OCI-LY7 (cell line): ENCODE measurements around the gene NBEA. TPM values are rescaled to one million over a fixed set of nuclear protein-coding genes. Genes with fewer than 3 reads are reported as not detected.

Experiments used
- BruUV-seq: library from RNA; stranded (reverse); fragments of 400-500 nt; replicated peaks from 2 replicates; lab custom pipeline; 2021; lab: Mats Ljungman, UMichigan
- CTCF ChIA-PET: fragments of 300-600 bp; sonication (Branson Sonifier 250); formaldehyde crosslinking; loops from one replicate; lab custom pipeline; 2022; ENCODE audit warnings: antibody characterized with exemption; ENCODE audit not compliant: unreplicated experiment; lab: Charles Lee
- POLR2A ChIA-PET: fragments of 300-600 bp; sonication (Branson Sonifier 250); formaldehyde crosslinking; loops from one replicate; lab custom pipeline; 2022; ENCODE audit warnings: antibody characterized with exemption; lab: Charles Lee
- DNase-seq: peaks from one replicate; pipeline ENCODE4 v3.0.0-alpha.2; 2015; ENCODE audit warnings: low spot score
- H2AFZ ChIP-seq: fragments of 200-600 bp; sonication (generic), shearing (Covaris generic); 2 replicates; pipeline ENCODE4 v1.6.1; 2014; ENCODE audit warnings: mild to moderate bottlenecking, antibody characterized with exemption, low read length, moderate library complexity
- H3K27ac ChIP-seq: fragments of 200-600 bp; sonication (generic); 2 replicates; pipeline ENCODE4 v1.5.1; 2014; ENCODE audit warnings: mixed run types, low read depth, mild to moderate bottlenecking, moderate library complexity, low read length, inconsistent platforms; ENCODE audit not compliant: poor library complexity, severe bottlenecking
- H3K36me3 ChIP-seq: fragments of 200-600 bp; sonication (generic); 2 replicates; pipeline ENCODE4 v1.6.1; 2014; ENCODE audit warnings: mild to moderate bottlenecking, antibody characterized with exemption, low read length, moderate library complexity, mixed read lengths; ENCODE audit not compliant: insufficient read depth
- H3K4me1 ChIP-seq: fragments of 200-600 bp; sonication (generic); 2 replicates; pipeline ENCODE4 v1.5.1; 2014; ENCODE audit warnings: mild to moderate bottlenecking, low read length; ENCODE audit not compliant: insufficient read depth, poor library complexity, severe bottlenecking
- H3K4me2 ChIP-seq: fragments of 200-600 bp; sonication (generic); 2 replicates; pipeline ENCODE4 v1.6.1; 2014; ENCODE audit warnings: mild to moderate bottlenecking, low read length
- H3K4me3 ChIP-seq: fragments of 200-600 bp; sonication (generic); 2 replicates; pipeline ENCODE4 v1.5.1; 2014; ENCODE audit warnings: mild to moderate bottlenecking, low read depth, low read length; ENCODE audit not compliant: poor library complexity, severe bottlenecking
- H3K79me2 ChIP-seq: fragments of 200-600 bp; sonication (generic); 2 replicates; pipeline ENCODE4 v1.6.1; 2016; ENCODE audit warnings: low read depth, mild to moderate bottlenecking, low read length, moderate library complexity, mixed read lengths; ENCODE audit not compliant: insufficient read depth
- H3K9me2 ChIP-seq: fragments of 200-600 bp; sonication (generic); 2 replicates; pipeline ENCODE4 v1.6.1; 2016; ENCODE audit warnings: mild to moderate bottlenecking, low read length, mixed read lengths; ENCODE audit not compliant: insufficient read depth
- H3K9me3 ChIP-seq: fragments of 200-600 bp; sonication (generic); 2 replicates; pipeline ENCODE4 v1.6.1; 2014; ENCODE audit warnings: mild to moderate bottlenecking, mixed run types, low read length, mixed read lengths
- H4K20me1 ChIP-seq: fragments of 200-600 bp; sonication (generic); 2 replicates; pipeline ENCODE4 v1.6.1; 2014; ENCODE audit warnings: mild to moderate bottlenecking, antibody characterized with exemption, low read length, moderate library complexity, mixed read lengths; ENCODE audit not compliant: insufficient read depth
- CTCF ChIP-seq: fragments of 200-600 bp; sonication (generic); conservative IDR thresholded peaks from 2 replicates; pipeline ENCODE4 v1.5.1; 2014; ENCODE audit warnings: mild to moderate bottlenecking, antibody characterized with exemption, low read length, moderate library complexity, mixed read lengths
- EZH2phosphoT487 ChIP-seq: fragments of 200-600 bp; sonication (generic); IDR thresholded peaks from 2 replicates; pipeline ENCODE4 v1.6.1; 2018; ENCODE audit warnings: low read depth, borderline replicate concordance, mild to moderate bottlenecking, mixed run types, antibody characterized with exemption, low read length, moderate library complexity, mixed read lengths
- intact Hi-C: fragments of 100-400 bp; cut with micrococcal nuclease; formaldehyde crosslinking; loops from one replicate; pipeline ENCODE4 v1.10.0; 2022; ENCODE audit not compliant: unreplicated experiment
- total RNA-seq, 2 experiments: library from RNA; depleted of rRNA in 1 of 2; stranded (reverse); fragments of >200 nt in 1 of 2; shearing (Covaris generic) in 1 of 2; gene quantifications; 2 replicates each; pipeline ENCODE4 v1.2.3, GENCODE V29; 2014 to 2022

Gene NBEA
- total RNA-seq, 2 experiments from 2014 or later, result 3.6 to 11.0 TPM

GRCh38 chr13:35489050-35489449 is 547.0 kb downstream of the NBEA start:
- Histone ChIP-seq H3K27ac (no peak overlapping the region), H4K20me1 (no peaks in the 10 kb centered on the region), H3K9me2 (no peaks in the 10 kb centered on the region), H3K4me1 (peaks cover 5% of the 10 kb centered on the region), H2AFZ (no peak overlapping the region), H3K4me3 (no peak overlapping the region), H3K4me2 (no peak overlapping the region), H3K36me3 (no peaks in the 10 kb centered on the region), H3K9me3 (no peaks in the 10 kb centered on the region), H3K79me2 (no peaks in the 10 kb centered on the region)
- CTCF ChIA-PET, result no interaction called here
- TF ChIP-seq EZH2phosphoT487 (no peak), CTCF (no peak)
- no peak for DNase-seq
- intact Hi-C loops, result no loop called here
- no TSS peak for BruUV-seq
- POLR2A ChIA-PET, result interaction anchor here (1.0 to 1.2 kb wide), 2 partner anchors 11 to 114 kb away, joined by 3 read pairs; no protein-coding TSS in a partner anchor

GRCh38 chr13:35496006-35496405 is 553.9 kb downstream of the NBEA start:
- POLR2A ChIA-PET, result no interaction called here
- H4K20me1 ChIP-seq, result no peaks in the 10 kb centered on the region
- H3K27ac ChIP-seq, result no peak overlapping the region
- CTCF ChIA-PET, result no interaction called here
- H3K4me2 ChIP-seq, result no peak overlapping the region
- DNase-seq, result no peak
- H3K4me3 ChIP-seq, result no peak overlapping the region
- BruUV-seq, result no TSS peak
- no peaks in the 10 kb centered on the region for H3K9me2 ChIP-seq
- no peaks in the 10 kb centered on the region for H3K79me2 ChIP-seq
- intact Hi-C loops, result no loop called here
- TF ChIP-seq EZH2phosphoT487 (no peak), CTCF (no peak)
- no peaks in the 10 kb centered on the region for H3K9me3 ChIP-seq
- H3K36me3 ChIP-seq, result no peaks in the 10 kb centered on the region
- no peak overlapping the region for H2AFZ ChIP-seq
- no peaks in the 10 kb centered on the region for H3K4me1 ChIP-seq

- Histone ChIP-seq H3K9me2 (no peaks in the 10 kb centered on the region), H3K36me3 (no peaks in the 10 kb centered on the region), H3K4me2 (no peak overlapping the region), H3K27ac (no peak overlapping the region), H3K4me3 (no peak overlapping the region), H3K9me3 (no peaks in the 10 kb centered on the region), H4K20me1 (no peaks in the 10 kb centered on the region), H3K4me1 (no peaks in the 10 kb centered on the region), H2AFZ (no peak overlapping the region), H3K79me2 (no peaks in the 10 kb centered on the region)
- no peak for DNase-seq
- intact Hi-C loops, result no loop called here
- CTCF ChIA-PET, result no interaction called here
- TF ChIP-seq EZH2phosphoT487 (no peak), CTCF (no peak)
- BruUV-seq, result no TSS peak
- POLR2A ChIA-PET, result interaction anchor here (0.7 kb wide), 2 partner anchors 29 to 35 kb away, joined by 3 read pairs; no protein-coding TSS in a partner anchor
Measured at GRCh38 chr13:35496761-35497386, 554.8 kb downstream of the NBEA start.
